Astrocyte of the hippocampus (primary cell): ENCODE measurements around the gene STAC2.
A peak's percentile ranks its signal among the peaks of the same experiment; 100 is the strongest.

Experiments
- DNase-seq: peaks from one replicate; pipeline ENCODE4 v3.0.0; 2011; ENCODE audit warnings: low read depth, low spot score

Gene STAC2

DNA sequence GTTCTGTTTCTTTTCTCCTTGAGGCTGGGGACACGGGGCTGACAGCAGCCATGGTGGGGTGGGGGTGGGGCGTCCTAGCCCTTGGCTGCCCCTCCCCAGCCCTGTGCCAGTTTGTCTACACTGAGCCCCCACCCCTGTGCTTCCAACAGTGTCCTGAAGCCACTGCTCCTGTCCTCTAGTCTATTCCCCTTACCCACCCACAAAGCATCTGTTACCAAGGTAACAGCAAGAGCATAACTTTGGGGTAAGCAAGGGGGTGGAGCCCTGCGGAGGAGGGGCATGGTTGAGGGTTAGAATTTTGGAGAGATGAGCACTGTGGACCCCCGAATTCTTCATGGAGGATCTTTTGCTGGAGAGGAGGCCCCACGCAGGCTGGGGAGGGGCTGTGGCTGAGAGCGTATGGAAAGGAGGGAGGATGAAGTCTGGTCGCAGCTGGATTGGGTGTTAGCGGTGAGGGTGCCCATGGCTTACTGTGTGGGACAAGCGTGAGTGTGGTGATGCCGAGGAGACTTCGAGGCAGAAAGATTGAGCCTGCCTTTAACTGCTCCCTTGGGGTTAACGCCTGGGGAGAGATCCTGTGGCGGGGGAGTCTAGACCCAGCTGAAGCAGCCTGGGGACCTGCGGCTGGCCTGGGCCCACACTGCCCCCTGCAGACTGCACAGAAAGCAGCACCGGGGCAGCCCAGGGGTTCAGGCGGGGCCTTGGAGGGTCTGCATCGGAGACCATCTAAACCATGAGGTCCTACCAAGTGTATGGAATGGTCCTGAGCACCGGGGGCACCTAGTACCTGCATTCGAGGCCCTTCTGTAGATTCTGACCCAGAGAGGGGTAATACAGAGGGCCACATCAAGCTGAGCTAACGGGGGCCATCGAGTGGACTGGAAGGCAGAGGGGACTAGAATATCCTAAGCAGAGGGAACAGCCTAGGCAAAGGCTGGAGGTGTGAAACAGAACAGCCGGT lies 6.1 kb upstream of the STAC2 start:
- peak; percentile 67 for DNase-seq

DNA sequence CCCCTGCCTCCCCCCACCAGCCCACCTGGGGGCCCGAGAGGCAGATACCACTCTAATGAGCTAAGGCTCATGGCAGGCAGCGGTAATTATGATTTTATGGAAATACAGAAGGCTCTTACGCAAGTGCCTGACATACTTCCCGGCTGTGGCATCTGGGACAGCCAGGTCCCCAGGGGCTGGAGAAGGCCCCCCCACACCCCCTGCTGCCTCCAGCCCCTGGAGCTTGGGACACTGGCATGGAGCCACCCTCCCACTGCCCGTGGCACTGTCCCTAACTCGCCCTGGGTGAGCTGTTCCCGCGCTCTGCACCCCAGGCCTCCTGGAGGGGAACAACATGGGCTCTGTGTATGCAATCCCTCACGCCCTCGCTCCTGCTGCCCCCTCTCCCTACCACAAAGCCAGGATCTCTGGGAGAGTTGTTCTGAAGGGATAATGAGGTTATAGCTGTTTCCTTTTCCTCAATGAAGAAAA lies 5.4 kb upstream of the STAC2 start:
- DNase-seq, result no peak

DNA sequence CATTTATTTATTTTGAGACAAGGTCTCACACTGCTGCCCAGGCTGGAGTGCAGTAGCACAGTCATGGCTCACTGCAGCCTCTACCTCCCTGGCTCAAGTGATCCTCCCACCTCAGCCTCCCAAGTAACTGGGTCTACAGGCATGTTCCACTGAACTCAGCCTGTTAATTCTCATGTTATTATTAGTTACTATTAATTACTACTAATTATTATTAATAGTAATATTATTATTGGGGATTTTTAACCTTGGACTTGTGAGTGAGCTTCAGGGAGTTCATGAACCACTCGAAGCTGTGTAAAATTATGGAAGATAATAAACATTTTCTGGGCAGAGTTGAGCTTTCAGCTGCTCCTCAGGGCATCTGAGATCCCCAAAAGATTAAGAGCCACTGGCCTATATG lies 4.6 kb upstream of the STAC2 start:
- DNase-seq, result no peak

DNA sequence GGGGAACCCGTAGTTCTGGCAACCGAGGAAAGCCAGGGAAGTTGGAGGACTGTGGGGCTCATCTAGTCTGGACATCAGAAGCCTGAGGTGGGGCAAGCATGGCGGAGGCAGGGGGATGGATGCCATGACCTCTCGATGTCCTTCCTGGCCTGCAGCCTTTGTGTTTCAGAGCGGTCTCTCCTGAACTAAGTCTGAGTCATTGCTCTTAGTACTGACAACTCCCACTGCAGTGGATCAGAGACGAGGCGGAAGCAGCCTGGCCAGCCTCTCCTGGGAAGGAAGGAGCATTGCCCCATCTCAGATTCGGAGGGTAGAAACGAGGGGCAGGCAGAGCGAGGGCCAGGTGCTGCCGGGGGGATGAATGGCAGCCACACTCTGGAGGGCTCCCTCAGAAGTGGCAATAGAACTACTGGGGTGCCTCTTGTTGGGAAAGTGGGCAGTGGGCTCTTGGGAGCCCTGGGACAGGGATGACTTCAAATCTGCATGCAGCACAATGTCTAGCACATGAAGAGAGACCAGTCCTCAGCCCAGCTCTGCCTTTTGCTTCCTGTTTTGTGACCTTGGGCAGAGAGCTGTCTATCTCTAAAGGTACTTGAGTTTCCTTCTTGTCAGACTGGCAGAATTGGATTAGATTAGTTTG lies 3.6 kb upstream of the STAC2 start:
- DNase-seq, result peak; percentile 52

DNA sequence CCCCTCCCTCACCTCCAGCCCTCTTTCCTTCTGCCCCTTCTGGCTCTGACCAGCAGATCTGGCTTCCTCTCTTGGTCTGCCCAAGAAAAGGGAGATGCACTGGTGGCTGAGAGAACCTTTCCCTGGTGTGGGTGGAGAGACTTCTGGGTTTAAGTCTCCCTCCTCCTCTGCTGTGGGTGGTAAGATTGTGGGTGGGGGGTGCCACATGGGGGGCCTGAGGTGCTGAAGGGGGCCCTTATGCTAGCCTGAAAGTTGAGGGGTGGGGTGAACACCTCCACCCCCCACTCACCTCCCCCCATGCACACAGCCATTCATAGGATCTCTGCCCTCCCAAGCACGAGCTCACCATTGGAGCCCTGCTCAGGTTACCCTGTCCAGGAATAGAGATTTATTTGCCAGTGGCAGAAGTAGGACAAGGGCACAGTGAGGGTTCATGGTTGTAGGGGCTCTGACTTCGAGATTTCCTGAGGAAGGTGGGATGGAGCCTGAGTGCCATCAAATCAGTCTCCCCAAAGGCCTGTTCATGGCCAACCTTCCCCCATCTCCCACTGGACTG lies 1.7 kb upstream of the STAC2 start:
- no peak for DNase-seq

DNA sequence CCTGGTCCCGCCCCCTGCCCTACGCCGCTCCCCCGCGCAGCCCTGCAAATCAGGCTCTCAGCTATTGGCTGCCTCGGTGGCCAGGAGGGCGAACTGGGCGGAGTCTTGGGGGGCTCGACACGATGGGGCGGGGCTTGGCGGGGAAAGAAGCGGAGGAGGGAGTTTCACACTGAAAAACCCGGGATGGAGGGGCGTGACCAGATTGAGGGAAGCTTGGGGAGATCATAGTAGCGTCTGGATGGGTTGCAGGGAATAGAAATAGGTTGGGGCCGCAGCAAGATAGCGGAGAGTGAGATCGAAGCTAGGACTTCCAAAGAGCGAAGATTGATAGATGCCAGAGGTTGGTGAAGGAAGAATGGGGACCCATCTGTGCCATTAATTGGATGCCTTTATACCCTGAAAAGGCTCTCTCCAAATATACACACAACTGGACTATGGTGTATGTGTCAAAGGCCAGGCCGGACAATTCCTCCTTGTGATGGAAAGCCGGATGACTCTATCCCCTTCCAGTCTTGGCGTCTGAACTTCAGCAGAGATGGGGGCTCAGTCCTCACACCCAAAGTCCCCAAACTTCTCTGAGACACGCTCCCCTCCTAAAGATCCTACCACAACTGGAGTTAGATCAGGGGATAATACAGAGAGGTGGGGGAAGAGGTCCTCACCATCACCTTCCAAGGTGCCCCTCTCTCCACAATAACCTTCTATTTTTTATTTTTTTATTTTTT lies 376 bp upstream of the STAC2 start:
- DNase-seq, result peak; percentile 70

DNA sequence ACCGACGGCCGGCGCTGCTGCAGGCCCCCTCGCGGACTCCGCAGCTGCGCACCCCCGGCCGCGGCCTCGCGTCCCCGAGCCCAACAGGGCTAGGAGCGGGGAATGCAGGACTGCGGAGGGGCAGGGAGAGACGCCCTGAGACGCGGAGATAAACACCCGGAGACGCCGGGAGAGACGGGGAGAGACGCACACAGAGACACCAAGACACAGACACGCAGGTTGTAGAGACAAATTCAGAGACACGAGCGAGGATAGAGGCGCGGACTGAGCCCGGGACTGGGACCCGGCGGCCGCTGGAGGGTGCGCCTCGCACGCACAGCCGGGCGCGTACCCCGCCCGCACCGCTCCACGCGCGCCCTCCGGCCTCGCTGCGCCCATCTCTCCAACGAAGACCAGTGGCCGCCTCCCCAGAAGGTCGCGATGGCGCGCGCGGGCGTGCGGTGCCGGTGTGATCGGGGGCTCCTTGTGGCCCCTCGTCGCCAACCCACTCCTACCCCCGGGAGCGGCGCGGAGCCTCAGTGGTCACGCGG lies 902 bp downstream of the STAC2 start:
- peak; percentile 33 for DNase-seq

DNA sequence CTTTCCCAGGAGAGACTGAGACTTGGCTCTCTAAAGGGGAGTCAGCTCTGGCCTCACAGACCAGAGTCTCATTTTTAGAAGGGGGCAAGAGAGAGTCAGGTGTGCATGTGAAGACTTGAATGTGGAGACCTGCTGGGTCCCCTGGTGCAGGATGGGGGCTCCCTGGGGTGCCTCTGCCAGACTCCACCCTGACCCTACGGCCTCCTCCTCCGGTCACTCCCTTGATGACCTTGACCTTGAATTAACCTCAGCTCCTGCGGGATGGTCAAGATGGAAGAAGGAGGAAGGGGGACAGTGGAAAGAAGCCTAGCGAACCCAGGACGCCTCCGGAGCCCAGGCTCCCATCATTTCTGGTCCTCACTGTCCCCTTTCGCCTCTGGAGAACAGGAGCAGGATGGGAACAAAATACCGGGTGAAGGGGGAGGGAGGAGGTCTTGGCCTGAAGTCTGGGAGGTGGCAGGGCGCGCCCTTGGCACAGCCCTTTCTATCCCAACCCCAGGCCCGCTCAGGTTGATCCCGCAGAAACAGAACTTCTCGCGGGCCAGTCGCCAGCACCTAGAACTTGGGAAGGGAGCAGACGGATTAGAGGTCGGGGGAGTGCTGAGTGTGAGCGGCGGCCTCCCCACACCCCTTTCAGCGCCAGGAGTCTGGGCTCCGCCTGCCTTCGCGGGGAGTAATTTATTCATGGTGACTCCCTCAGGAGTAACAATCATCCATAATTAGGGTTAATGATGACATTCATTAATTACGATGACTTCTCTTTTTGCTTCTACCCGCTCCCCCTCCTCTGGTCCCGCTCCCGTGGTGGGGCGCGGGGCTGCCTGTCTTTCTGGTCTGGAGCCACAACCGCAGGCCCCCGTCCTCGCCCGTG lies 1.6 kb downstream of the STAC2 start:
- DNase-seq, result no peak

DNA sequence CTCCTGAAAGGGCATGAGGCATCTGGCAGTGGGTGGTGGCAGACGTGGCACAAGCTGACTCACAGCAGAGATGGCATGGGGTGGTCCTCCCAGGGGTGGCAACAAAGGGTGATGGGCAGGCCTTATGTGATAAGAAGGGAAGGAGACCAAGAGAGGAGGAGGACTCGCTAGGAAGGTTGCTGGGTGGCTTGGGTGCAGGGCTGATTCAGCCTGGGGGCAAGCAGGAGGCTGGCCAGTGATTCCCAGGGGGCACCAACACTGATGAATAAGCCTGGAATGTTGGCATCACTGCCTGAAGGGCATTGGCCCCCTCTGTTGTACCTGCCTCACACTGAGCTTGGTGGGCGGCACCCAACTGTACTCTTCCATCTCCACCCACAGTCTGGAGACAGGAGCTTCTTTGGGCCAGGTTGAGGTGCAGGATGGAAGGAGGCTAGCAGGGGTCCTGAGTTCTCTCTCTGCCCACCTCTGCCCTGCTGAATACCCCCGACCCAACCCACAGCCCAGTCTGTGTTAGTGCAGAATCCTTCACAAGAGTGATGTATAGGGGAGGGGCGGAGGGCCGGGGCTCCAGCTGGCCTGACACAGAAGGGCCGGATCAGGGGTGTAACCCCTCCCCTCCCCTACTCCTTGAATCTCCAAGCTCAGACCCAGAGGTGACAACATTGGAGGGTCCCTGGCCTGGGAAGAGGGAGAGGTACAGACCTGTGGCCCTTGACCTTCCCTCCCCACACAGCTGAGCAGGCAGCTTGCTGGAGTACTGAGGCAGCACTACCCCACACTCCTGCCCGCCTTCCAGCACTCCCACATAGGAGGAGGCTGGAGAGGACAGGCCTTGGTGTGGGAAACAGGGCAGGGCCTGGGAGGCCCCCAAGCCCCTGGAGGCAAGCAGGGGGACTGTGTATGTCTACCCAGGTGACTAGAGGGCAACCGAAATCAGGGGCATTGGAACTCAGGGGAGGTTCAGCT lies 2.6 kb downstream of the STAC2 start:
- no peak for DNase-seq

DNA sequence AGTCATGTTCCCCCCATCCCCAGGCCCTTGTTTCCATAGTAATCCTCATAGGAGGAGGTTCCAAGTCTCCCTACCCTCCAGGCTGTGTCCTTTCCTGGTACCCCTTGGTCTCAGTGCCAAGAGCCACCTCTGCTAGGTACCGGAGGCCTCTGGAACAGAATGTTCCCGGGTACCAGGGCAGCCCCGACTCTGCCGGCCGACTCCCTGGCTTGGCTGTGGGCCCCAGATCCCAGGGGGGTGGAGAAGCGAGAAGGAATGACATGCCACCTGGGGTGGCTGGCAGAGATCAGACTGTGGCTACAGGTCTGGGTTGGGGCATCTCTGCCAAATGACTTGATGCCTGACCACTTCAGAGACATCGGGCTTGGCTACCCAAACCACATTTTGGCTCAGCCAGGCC lies 3.6 kb downstream of the STAC2 start:
- DNase-seq, result no peak

DNA sequence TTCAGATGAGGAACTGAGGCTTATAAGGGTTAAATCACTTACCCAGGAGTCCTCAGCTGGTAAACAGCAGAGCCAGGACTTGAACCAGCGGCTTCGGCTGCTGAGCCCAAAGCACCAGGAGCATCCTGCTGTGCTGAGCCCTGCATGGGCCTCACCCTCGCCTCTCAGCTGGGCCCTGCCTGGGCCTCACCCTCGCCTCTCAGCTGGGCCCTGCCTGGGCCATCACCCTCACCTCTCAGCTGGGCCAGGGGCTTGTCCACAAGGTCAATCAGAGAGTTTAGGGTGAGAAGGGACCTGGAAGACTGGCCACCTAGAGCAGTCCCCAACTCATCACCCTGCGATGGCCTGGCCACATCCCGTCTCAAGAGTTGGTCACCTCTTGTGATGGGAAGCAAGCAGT lies 4.2 kb downstream of the STAC2 start:
- DNase-seq, result no peak

DNA sequence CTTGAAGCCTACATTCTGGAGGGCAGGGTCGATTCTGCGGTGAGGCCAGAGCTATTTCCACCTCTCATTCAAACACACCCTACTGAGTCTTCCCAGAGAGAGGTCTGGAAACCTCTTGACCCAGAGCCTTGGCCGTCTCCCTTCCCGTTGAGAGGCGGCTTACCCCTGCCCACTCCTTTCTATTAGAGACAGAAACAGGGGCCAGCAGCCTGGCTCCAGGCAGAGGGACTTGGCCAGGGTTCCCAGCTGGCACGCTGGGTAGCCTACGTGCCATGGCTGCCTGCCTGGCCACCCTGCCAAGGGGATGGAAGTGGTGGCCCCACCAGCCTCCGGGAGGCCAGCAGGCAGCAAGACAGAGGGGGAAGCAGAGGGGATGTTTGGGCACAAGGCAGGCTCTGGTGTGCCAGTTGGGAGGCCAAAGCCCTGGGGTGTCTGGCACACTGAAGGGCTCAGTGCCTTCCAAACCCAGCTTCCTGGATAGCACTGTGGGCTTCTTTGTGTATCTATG lies 6.0 kb downstream of the STAC2 start:
- no peak for DNase-seq

DNA sequence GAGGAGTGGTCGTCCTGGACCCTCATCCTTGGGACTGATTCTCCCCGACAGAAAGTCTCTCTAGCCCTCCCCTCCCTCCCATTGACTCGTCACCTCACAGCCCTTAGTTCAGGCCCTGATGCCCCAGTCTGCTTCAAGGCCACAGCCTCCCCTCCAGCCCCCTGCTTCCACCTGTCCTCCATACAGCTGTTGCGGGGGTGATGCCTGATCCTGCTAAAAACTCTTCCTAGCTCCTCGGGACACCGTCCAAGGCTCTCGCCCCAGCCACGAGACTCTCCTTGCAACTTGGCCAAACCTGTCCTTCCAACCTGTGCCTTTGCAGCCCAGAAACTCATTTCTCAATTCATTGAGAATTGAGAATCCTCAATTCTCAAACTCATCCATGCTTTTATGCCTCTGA lies 6.8 kb downstream of the STAC2 start:
- no peak for DNase-seq

DNA sequence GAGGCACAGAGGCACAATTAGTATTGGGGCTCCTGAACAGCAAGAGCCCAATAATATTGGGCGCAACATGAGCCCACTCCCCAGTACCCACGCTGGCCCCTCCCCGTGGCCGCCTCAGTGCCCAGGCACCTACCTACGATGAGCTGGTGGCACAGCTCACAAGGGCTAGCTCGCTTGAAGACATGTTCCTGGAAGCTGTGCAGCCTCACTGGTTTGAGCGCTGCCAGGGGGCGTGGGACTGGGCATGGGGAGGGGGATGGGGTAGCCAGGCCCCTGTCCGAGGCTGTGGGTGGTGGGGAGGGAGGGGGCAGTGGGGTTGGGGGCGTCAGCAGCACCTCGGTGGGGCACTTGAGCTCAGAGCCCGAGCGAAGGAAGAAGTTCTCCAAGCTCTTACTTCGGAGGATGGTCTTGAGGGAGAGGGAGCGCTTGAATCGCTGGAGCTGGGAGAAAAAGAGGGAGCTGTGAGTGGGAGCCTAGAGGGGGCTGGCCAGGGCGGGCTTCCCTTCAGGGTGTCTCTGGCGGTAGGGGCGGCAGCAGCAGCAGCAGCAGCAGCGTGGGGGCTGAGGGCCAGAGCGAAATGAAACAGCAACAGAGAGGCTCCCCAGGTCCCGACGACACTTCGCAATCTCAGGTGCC lies 7.9 kb downstream of the STAC2 start:
- no peak for DNase-seq

DNA sequence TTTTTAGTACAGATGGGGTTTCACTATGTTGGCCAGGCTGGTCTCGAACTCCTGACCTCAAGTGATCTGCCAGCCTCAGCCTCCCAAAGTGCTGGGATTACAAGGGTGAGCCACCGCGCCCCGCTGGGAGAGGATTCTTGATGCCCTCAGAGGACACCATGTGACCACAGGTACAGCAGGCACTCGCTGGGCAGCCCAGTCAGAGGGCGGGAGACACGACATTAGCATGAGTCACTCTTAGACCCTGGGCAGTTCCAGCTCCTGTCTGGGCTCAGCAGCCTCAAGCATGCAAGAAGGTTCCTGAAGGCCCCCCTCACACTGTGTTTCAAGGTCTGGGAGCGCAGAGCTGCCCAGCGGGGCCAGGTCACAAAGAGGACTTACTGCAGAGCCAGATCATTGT lies 11.9 kb downstream of the STAC2 start:
- peak; percentile 69 for DNase-seq

DNA sequence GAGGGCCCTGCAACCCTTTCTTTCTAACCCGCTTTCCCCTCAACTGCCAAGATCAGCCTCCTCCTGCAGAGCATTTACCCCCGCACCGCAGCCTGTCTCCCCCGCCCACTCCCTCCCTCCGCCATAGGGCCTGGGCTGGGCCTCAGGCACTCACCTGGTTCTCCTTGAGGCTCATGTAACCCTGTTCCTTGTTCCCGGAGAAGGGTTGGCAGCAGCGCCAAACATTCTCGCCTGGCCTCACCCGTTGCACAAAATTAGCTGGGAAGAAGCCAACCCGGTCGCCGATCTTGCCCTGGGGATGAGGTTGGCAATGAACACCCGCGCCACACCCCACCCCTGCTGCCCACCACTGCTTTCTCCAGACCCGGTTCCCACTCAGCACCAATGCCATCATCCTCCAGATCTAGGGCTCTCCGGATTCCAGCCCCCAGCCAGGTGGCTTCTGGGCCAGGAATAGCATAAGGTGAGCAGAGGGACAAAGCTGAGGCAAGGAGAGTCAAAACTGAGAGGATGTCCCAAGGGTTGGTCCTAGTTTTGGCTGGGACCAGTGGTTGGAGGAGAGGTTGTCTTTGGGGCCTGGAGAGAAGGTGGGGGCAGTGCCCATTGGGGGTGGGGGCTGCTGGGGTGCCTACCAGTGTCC lies 12.8 kb downstream of the STAC2 start:
- no peak for DNase-seq

DNA sequence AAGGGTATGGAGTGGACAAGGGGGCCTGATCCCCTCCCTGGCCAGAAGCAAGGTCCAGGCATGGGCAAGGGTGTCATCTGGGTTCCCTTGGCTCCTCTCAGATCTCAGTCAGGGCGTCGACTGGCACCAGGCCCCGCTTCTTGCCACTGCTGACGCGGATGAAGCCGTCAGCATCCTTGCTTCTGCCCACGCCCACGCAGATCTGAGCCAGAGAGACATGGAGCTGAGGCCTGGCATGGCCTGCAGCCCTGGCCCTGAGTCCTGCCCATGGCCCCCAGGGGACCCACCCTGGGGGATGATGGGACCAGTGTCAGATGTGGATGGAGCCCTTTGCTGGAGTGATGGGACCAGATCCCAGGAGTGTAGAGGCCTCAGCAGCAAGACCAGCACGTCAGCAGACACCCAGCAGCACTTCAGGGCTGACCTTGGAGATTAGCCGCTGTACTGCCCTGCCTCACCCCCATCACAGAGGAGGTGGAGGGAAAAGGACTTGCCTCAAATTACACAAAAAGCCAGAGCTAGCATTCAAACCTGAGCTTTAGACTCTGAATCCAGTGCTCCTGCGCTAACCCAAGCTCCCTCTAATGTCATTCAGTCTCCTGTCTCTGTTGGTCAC lies 13.4 kb downstream of the STAC2 start:
- DNase-seq, result no peak

DNA sequence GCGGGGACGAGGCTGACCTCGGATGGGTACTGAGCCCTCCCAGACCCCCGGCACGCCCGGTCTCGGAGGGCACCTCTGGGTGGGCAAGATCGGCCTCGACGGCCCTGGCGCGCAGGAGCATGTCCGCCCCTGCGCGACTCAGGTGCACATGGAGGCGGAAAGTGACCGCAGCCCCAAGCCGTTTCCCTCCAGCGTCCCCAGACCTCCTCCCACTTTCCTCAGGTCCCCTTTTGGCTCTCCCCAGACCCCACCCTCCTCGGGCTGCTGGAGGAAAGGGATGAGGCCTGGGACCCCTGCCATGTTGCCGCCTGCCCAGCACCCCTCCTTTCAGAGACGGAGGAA lies 15.7 kb downstream of the STAC2 start:
- no peak for DNase-seq
